Measurements from ENCODE around the gene CKMT2. TPM values are rescaled to one million over a fixed set of nuclear protein-coding genes. Genes with fewer than 3 reads are reported as not detected.

CKMT2 gene
- total RNA-seq, 2 experiments from 2014 or later, result not detected

- no peak overlapping the region for H3K4me3 Mint-ChIP-seq
These were observed 64.4 kb downstream of the CKMT2 start for GRCh38 chr5:81297531-81297930.

GRCh38 chr5:81300921-81301270 lies 67.8 kb downstream of the CKMT2 start:
- POLR2A ChIA-PET, result interaction anchor here (1.1 to 2.4 kb wide), 2 partner anchors 14 to 57 kb away, joined by 3 to 11 read pairs; no protein-coding TSS in a partner anchor
- CTCF ChIA-PET, result interaction anchor here (1.0 to 2.9 kb wide), 3 partner anchors 9 to 955 kb away, joined by 3 to 10 read pairs (median 3); no protein-coding TSS in a partner anchor

More at GRCh38 chr5:81297531-81297930, 64.4 kb downstream of the CKMT2 start:
- no peak for DNase-seq
- TF ChIP-seq CTCF (IDR thresholded peaks at IDR 0.05), result no peak
- H3K27ac Mint-ChIP-seq, result no peak overlapping the region
- peaks cover 21% of the 10 kb centered on the region for H3K36me3 Mint-ChIP-seq (ENCODE audit: low read depth)
- intact Hi-C loops (cut with micrococcal nuclease), result no loop called here
- ChIA-PET POLR2A (no interaction called here), CTCF (no interaction called here)
- H3K9me3 Mint-ChIP-seq, result peaks cover 8% of the 10 kb centered on the region
- no peaks in the 10 kb centered on the region for H3K27me3 Mint-ChIP-seq
- H3K4me1 Mint-ChIP-seq (ENCODE audit: low read depth), result peaks cover 40% of the 10 kb centered on the region
- ATAC-seq, result no peak

GRCh38 chr5:81301271-81302015 lies 68.3 kb downstream of the CKMT2 start, which contains the start of gene ZCCHC9:
TSS of gene ZCCHC9 (plus strand) at chr5:81301587. CDS start at chr5:81304758, 3,171 bp downstream.
- peak within 1 kb of the TSS; percentile 93 for H3K4me3 Mint-ChIP-seq
- ChIA-PET POLR2A (interaction anchor here (0.6 to 2.4 kb wide), 9 partner anchors 8 to 648 kb away, joined by 3 to 11 read pairs (median 3); no protein-coding TSS in a partner anchor), CTCF (interaction anchor here (0.9 to 2.9 kb wide), 4 partner anchors 9 to 124 kb away, joined by 3 to 10 read pairs (median 3); no protein-coding TSS in a partner anchor)
- H3K9me3 Mint-ChIP-seq, result no peaks in the 10 kb centered on the region
- peaks cover 54% of the 10 kb centered on the region for H3K4me1 Mint-ChIP-seq (ENCODE audit: low read depth)
- peaks cover 14% of the 10 kb centered on the region for H3K36me3 Mint-ChIP-seq (ENCODE audit: low read depth)
- TF ChIP-seq CTCF (IDR thresholded peaks at IDR 0.05), result no peak
- ATAC-seq (peak; percentile 92), DNase-seq (peak; percentile 97)
- peak within 1 kb of the TSS; percentile 99 for H3K27ac Mint-ChIP-seq
- H3K27me3 Mint-ChIP-seq, result no peaks in the 10 kb centered on the region
- intact Hi-C loops (cut with micrococcal nuclease), result no loop called here

More at GRCh38 chr5:81300921-81301270, 67.8 kb downstream of the CKMT2 start:
- Mint-ChIP-seq H3K36me3 (ENCODE audit: low read depth) (peaks cover 14% of the 10 kb centered on the region), H3K4me1 (ENCODE audit: low read depth) (peaks cover 54% of the 10 kb centered on the region), H3K27ac (peak overlapping the region; percentile 99), H3K9me3 (no peaks in the 10 kb centered on the region), H3K27me3 (no peaks in the 10 kb centered on the region), H3K4me3 (peak overlapping the region; percentile 93)
- DNase-seq (no peak), ATAC-seq (no peak)
- intact Hi-C loops (cut with micrococcal nuclease), result no loop called here
- no peak for TF ChIP-seq CTCF (IDR thresholded peaks at IDR 0.05)

GRCh38 chr5:81302596-81302995 lies 69.5 kb downstream of the CKMT2 start:
- peak overlapping the region; percentile 93 for H3K4me3 Mint-ChIP-seq
- no peaks in the 10 kb centered on the region for H3K27me3 Mint-ChIP-seq
- intact Hi-C loops (cut with micrococcal nuclease), result no loop called here
- TF ChIP-seq CTCF (IDR thresholded peaks at IDR 0.05), result no peak
- H3K9me3 Mint-ChIP-seq, result no peaks in the 10 kb centered on the region
- POLR2A ChIA-PET, result interaction anchor here (0.7 to 2.4 kb wide), 5 partner anchors 11 to 650 kb away, joined by 3 to 11 read pairs (median 4); no protein-coding TSS in a partner anchor
- DNase-seq, result no peak
- CTCF ChIA-PET, result interaction anchor here (2.9 kb wide), 1 partner anchor 11 kb away, joined by 10 read pairs; no protein-coding TSS in a partner anchor
- peaks cover 49% of the 10 kb centered on the region for H3K4me1 Mint-ChIP-seq (ENCODE audit: low read depth)
- no peak for ATAC-seq
- peak overlapping the region; percentile 99 for H3K27ac Mint-ChIP-seq
- peaks cover 14% of the 10 kb centered on the region for H3K36me3 Mint-ChIP-seq (ENCODE audit: low read depth)

- CTCF ChIA-PET, result interaction anchor here (1.0 kb wide), 1 partner anchor 9 kb away, joined by 3 read pairs; no protein-coding TSS in a partner anchor
- ATAC-seq, result no peak
- H3K4me1 Mint-ChIP-seq (ENCODE audit: low read depth), result peaks cover 42% of the 10 kb centered on the region
- no peaks in the 10 kb centered on the region for H3K9me3 Mint-ChIP-seq
- no peaks in the 10 kb centered on the region for H3K27me3 Mint-ChIP-seq
- TF ChIP-seq CTCF (IDR thresholded peaks at IDR 0.05), result no peak
- POLR2A ChIA-PET, result interaction anchor here (0.5 to 0.6 kb wide), 2 partner anchors 50 to 1791 kb away, joined by 3 to 4 read pairs; no protein-coding TSS in a partner anchor
- intact Hi-C loops (cut with micrococcal nuclease), result no loop called here
- no peak overlapping the region for H3K27ac Mint-ChIP-seq
- H3K4me3 Mint-ChIP-seq, result peak overlapping the region; percentile 42
- no peak for DNase-seq
- H3K36me3 Mint-ChIP-seq (ENCODE audit: low read depth), result peaks cover 14% of the 10 kb centered on the region
These were observed 70.4 kb downstream of the CKMT2 start for GRCh38 chr5:81303563-81303962.
